SKM-1 treated with dmso at 0.1 percent for 144 hours (cell line): ENCODE results near the gene ULK4.
"Not testable (repeated sequence)": the region's sequence is repeated elsewhere in the genome, so short reads cannot be mapped to it uniquely, and the experiment has no call there.

Experiments
- DNase-seq: peaks from one replicate; lab custom pipeline; 2025; ENCODE audit not compliant: unreplicated experiment; lab: John Stamatoyannopoulos, UW

ULK4 gene

GRCh38 chr3:41651718-41652117 is 310.2 kb downstream of the ULK4 start:
- DNase-seq, result no peak

GRCh38 chr3:41650406-41650805 is 311.5 kb downstream of the ULK4 start:
- DNase-seq, result no peak

GRCh38 chr3:41649129-41649739 is 312.7 kb downstream of the ULK4 start:
- no peak for DNase-seq

- DNase-seq, result not testable (repeated sequence)
Observed at GRCh38 chr3:41647730-41648129, 314.2 kb downstream of the ULK4 start.

- DNase-seq, result no peak
Observed at GRCh38 chr3:41640076-41640475, 321.8 kb downstream of the ULK4 start.

- DNase-seq, result no peak
Observed at GRCh38 chr3:41638381-41638780, 323.5 kb downstream of the ULK4 start.

- DNase-seq, result no peak
Observed at GRCh38 chr3:41632700-41633099, 329.2 kb downstream of the ULK4 start.

- DNase-seq, result no peak
Observed at GRCh38 chr3:41630708-41631107, 331.2 kb downstream of the ULK4 start.

GRCh38 chr3:41629986-41630385 is 331.9 kb downstream of the ULK4 start:
- DNase-seq, result no peak

- DNase-seq, result no peak
Observed at GRCh38 chr3:41629072-41629471, 332.8 kb downstream of the ULK4 start.

GRCh38 chr3:41627477-41628087 is 334.3 kb downstream of the ULK4 start:
- no peak for DNase-seq

GRCh38 chr3:41612853-41613252 is 349.1 kb downstream of the ULK4 start:
- no peak for DNase-seq

GRCh38 chr3:41611008-41611407 is 350.9 kb downstream of the ULK4 start:
- DNase-seq, result no peak

- DNase-seq, result no peak
Observed at GRCh38 chr3:41608347-41608746, 353.6 kb downstream of the ULK4 start.

GRCh38 chr3:41603807-41604206 is 358.1 kb downstream of the ULK4 start:
- no peak for DNase-seq

- DNase-seq, result no peak
Observed at GRCh38 chr3:41602121-41602520, 359.8 kb downstream of the ULK4 start.

GRCh38 chr3:41601404-41601987 is 360.4 kb downstream of the ULK4 start:
- DNase-seq, result no peak

GRCh38 chr3:41600616-41601015 is 361.3 kb downstream of the ULK4 start:
- no peak for DNase-seq

- DNase-seq, result no peak
Observed at GRCh38 chr3:41599127-41599484, 362.8 kb downstream of the ULK4 start.

- DNase-seq, result no peak
Observed at GRCh38 chr3:41598402-41599126, 363.3 kb downstream of the ULK4 start.

GRCh38 chr3:41593774-41594173 is 368.1 kb downstream of the ULK4 start:
- DNase-seq, result no peak
